Measurements from ENCODE around the gene EGFR. TPM values are rescaled to one million over a fixed set of nuclear protein-coding genes. Genes with fewer than 3 reads are reported as not detected.
A peak's percentile ranks its signal among the peaks of the same experiment; 100 is the strongest.

Gene EGFR
- total and polyA plus RNA-seq, 7 donors: 3.6 to 61.5 (median 35.6) TPM

DNA sequence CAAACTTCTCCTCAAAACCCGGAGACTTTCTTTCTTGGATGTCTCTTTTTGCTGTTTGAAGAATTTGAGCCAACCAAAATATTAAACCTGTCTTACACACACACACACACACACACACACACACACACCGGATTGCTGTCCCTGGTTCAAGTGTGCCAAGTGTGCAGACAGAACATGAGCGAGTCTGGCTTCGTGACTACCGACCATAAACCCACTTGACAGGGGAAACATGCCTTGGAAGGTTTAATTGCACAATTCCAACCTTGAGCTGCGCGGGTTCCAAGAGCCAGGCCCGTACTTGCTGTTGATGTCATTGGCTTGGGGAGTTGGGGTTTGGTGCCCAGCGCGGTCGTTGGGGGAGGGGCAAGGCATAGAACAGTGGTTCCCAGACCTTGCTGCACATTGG is 1.7 kb downstream of the EGFR start:
- TF ChIP-seq EP300 (IDR thresholded peaks at IDR 0.05) (peak in 2 of 4 donors; percentile 23 to 70), POLR2A (IDR thresholded peaks at IDR 0.05) (no peak), POLR2AphosphoS5 (IDR thresholded peaks at IDR 0.05) (peak; percentile 65 to 76 (median 72))
- TF ChIP-seq, protein P1, sequence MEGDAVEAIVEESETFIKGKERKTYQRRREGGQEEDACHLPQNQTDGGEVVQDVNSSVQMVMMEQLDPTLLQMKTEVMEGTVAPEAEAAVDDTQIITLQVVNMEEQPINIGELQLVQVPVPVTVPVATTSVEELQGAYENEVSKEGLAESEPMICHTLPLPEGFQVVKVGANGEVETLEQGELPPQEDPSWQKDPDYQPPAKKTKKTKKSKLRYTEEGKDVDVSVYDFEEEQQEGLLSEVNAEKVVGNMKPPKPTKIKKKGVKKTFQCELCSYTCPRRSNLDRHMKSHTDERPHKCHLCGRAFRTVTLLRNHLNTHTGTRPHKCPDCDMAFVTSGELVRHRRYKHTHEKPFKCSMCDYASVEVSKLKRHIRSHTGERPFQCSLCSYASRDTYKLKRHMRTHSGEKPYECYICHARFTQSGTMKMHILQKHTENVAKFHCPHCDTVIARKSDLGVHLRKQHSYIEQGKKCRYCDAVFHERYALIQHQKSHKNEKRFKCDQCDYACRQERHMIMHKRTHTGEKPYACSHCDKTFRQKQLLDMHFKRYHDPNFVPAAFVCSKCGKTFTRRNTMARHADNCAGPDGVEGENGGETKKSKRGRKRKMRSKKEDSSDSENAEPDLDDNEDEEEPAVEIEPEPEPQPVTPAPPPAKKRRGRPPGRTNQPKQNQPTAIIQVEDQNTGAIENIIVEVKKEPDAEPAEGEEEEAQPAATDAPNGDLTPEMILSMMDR (IDR thresholded peaks at IDR 0.05): no peak
- Histone ChIP-seq H3K9me3 (no peaks in the 10 kb centered on the region), H3K27me3 (no peaks in the 10 kb centered on the region), H3K4me3 (peak overlapping the region; percentile 80 to 89 (median 82)), H3K4me1 (peaks cover 0 to 36% (median 28%) of the 10 kb centered on the region in 4 donors), H3K36me3 (no peaks in the 10 kb centered on the region), H3K27ac (peak overlapping the region; percentile 93 to 97 (median 94))
- DNase-seq: peak; percentile 93
- WGBS, 2 donors: 20 to 50% methylated on average over 11 of the region's 11 CpGs
- intact Hi-C loops (cut with DNase I): loop anchor here (5.0 kb wide), 1 partner anchor 42 kb away; no protein-coding TSS in a partner anchor

DNA sequence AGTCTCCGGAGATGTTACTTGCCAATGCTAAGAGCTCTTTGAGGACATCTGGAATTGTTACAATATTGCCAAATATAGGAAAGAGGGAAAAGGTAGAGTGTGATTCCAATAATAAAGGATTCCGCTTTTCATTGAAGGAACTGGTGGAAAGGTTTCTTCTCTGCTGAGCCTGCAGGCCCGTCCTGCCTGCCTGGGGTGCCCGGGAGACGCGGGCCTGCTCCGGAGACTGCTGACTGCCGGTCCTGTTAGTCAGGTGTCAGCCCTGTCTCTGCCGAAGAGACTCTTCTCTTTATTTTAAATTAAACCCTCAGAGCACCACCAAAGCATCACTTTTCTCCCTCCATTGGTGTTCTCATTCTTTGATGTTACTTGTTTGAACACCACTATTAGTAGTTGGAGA is 2.2 kb downstream of the EGFR start:
- intact Hi-C loops (cut with DNase I): loop anchor here (5.0 kb wide), 1 partner anchor 41 kb away; no protein-coding TSS in a partner anchor
- H3K9me3 ChIP-seq: no peaks in the 10 kb centered on the region
- peak overlapping the region in 3 of 4 donors; percentile 80 to 89 (median 82) for H3K4me3 ChIP-seq
- TF ChIP-seq POLR2A (IDR thresholded peaks at IDR 0.05) (no peak), EP300 (IDR thresholded peaks at IDR 0.05) (no peak), POLR2AphosphoS5 (IDR thresholded peaks at IDR 0.05) (no peak)
- TF ChIP-seq, protein P1 (IDR thresholded peaks at IDR 0.05): no peak
- H3K36me3 ChIP-seq: no peaks in the 10 kb centered on the region
- H3K4me1 ChIP-seq: peaks cover 0 to 36% (median 32%) of the 10 kb centered on the region in 4 donors
- H3K27me3 ChIP-seq: no peaks in the 10 kb centered on the region
- 87 to 93% methylated on average over 9 of the region's 9 CpGs for WGBS, 2 donors
- DNase-seq: no peak
- H3K27ac ChIP-seq: peak overlapping the region; percentile 93 to 97 (median 94)

DNA sequence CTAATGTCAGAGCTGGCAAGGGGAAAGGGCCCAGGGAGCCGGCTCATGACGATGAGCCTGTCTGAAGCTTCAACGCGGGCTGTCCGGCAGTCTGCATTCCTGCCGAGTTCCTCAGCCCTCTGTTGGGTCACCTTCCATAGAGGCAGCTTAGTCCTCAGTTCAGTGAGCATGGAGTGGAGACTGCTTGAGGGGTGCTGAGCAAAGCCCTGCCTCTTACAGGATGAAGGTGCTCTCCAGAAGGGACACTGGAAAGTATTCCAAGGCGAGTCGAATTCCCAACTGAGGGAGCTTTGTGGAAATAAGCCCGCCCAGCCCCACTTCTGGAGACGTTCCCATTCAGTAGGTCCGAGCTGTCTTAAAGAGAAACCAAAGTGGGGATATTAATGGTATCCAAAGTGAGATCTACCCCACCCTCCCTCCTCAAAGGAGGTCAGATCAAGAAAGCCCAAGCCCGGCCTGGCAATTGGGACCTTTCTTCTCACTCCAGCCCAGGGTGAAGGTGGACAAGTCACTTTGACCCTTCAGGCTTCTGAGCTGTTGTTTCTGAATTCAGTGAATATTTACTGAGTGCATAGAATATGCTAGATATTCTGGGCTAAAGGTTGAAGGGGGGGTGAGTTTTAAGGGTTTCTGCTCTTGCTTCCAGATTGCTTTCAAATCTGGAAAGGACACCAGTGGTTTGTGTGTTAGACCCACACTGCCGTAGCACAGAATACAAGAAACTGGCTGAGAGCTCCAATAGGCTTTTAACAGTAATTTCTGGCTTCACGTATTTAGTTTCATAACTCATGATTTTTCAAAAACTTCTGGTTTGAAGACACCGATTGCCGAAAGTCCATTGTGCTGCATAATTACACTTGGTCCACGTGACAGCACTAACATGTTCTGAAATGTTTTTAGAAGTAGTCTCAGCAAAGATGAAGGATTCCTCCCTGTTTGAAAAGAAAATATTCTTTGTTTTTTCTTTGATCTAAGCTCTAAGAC is 3.5 kb downstream of the EGFR start:
- Histone ChIP-seq H3K27ac (peak overlapping the region; percentile 93 to 97 (median 94)), H3K9me3 (no peaks in the 10 kb centered on the region), H3K4me1 (peaks cover 0 to 49% (median 44%) of the 10 kb centered on the region in 4 donors), H3K36me3 (no peaks in the 10 kb centered on the region), H3K4me3 (no peak overlapping the region), H3K27me3 (no peaks in the 10 kb centered on the region)
- intact Hi-C loops (cut with DNase I): loop anchor here (5.0 kb wide), 1 partner anchor 40 kb away; no protein-coding TSS in a partner anchor
- no peak for TF ChIP-seq POLR2A (IDR thresholded peaks at IDR 0.05)
- no peak for TF ChIP-seq EP300 (IDR thresholded peaks at IDR 0.05)
- TF ChIP-seq, protein P1 (IDR thresholded peaks at IDR 0.05): no peak
- no peak for TF ChIP-seq POLR2AphosphoS5 (IDR thresholded peaks at IDR 0.05)
- WGBS, 2 donors: 84 to 90% methylated on average over 17 of the region's 17 CpGs
- no peak for DNase-seq

DNA sequence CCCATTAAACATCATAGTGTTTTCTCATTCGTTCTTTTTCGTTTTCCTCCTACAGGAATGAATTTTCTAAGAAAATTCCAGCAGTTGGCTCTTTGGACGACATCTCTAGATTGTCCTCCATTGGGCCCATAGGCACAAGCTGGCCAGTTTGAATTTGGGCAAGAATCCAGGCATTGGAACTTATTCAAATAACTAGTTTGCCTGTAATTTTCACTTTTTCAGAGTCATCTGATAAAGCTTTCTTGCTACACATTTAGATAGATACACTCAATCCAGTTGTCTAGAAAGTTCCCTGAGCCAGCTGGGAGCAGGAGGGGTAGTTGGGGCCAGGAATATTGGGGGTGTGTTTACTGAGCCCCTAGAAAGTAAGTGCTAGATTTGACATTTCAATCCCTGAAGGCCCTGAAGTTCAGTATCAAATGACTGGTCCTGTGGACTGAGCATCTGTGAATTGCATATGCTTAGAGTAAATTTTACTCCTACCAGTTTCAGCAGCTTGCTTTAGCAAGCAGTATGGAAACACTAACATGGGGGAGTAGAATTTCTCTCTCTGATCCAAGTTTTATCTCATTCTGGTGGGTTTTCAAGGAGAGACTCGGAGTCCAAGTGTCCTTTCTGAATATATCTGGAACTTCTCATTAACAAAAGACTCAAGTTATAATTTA is 5.2 kb downstream of the EGFR start:
- H3K27me3 ChIP-seq: no peaks in the 10 kb centered on the region
- H3K4me3 ChIP-seq: no peak overlapping the region
- peaks cover 0 to 54% (median 40%) of the 10 kb centered on the region in 4 donors for H3K4me1 ChIP-seq
- no peaks in the 10 kb centered on the region for H3K9me3 ChIP-seq
- TF ChIP-seq, protein P1 (IDR thresholded peaks at IDR 0.05): no peak
- TF ChIP-seq POLR2A (IDR thresholded peaks at IDR 0.05) (no peak), POLR2AphosphoS5 (IDR thresholded peaks at IDR 0.05) (no peak), EP300 (IDR thresholded peaks at IDR 0.05) (no peak)
- H3K27ac ChIP-seq: peak overlapping the region in 2 of 4 donors; percentile 31 to 74
- no peak for DNase-seq
- WGBS, 2 donors: 85 to 91% methylated on average over 4 of the region's 4 CpGs
- no peaks in the 10 kb centered on the region for H3K36me3 ChIP-seq
- intact Hi-C loops (cut with DNase I): loop anchor here (5.0 kb wide), 1 partner anchor 38 kb away; no protein-coding TSS in a partner anchor

Data from sigmoid colon (tissue), 7 donors.